Raji (cell line): ENCODE measurements around the gene NLRX1.

Experiments used
- POLR2A ChIP-seq: IDR thresholded peaks from 2 replicates; pipeline ENCODE4 v1.6.1; 2011; ENCODE audit warnings: low read depth, low read length, control low read depth; ENCODE audit not compliant: insufficient read depth

Gene NLRX1

DNA sequence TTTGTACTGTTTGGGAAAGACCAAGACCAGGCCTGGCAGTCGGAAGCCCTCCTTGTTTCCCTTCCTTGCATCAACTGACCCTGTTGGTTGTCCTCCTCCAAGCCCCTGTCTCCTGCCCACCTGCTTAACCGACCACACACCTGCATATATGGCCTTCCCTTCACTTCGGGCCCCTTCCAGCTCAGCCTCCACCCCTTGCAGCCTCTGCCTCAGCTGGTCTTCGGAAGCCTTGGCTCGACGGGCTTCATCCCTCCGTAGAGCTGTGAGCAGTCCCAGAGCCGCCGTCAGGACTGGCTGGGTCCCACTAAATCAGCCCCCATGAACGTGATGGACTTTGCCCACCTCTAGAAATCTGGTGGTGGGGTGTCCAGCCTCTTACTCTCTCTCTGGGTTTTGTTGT is 25.1 kb downstream of the NLRX1 start:
- no peak for TF ChIP-seq POLR2A

DNA sequence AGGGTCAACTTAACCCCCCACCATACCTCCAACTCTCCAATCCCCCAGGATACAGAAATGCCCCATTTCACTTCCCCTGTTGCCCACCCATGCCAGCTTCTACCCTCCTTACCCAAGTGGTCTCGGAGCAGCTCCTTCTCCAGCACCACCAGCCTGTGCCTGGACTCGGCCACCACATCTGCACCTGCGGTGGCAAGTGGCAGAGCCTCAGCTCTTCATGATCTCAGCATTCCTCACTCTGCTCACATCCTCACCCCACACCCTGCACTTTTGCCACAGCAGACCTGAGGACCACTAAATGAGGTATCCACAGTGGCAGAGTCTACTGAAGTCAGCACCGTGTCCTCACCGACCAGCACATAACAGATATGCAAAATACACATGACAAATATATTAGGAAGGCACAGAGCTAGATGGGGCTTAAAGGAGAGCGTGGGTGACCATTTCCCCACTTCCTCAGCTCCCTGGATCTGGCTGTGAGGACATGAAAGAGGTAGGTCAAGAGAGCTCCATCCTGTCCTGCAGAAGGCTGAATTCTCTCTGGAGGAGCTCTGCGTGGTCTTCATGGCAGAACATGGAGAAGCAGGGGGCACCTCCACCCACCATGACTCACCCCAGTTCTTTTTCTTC is 26.4 kb downstream of the NLRX1 start:
- no peak for TF ChIP-seq POLR2A

DNA sequence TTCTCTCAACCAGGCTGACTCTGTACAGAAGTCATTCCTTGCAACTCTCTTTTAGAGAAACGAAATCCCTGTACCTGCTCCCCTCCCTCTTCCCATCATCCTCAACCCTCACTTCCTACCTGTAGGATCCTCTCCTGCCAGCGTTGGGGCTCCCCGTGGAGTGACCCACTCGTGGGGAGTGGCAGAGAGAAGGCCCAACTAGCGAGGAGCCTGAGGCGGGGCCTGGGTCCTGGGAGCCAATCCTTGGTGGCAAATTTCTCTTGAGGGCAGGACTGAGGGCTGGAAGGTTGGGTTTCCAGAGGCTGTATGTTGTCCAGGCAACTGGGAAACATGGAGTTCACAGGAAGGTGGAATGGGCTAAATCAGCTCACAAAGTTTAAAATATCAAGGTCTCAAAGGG is 27.2 kb downstream of the NLRX1 start:
- TF ChIP-seq POLR2A, result no peak

DNA sequence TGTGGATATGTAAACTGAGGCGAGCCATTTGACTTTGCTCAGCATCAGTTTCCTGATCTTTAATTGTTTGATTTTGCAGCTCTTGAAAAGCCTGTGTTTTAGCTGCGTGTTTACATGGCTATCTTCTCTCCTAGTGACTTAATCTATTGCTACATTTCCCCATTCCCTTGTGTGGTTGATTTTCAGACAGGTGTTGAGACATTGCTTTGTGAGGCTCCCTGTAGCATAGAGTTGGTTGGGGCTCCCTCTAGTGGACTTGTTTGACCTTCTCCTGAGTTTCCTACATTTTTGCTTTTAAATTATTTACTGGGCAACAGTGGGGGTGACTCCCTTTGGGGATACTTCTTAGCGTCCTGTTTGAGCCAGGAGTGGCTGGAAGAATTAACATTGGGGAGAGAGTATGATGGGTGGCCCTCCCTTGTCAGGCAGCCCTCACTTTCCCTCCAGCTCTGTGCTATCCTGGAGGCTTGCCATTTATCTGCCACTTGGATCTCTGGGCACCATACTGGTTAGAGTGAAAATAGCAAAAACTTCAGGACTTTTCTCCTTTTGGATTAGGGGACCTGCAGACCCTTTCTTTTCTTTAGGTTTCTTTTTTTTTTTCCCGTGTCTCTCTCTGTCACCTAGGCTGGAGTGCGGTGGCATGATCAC is 28.4 kb downstream of the NLRX1 start:
- TF ChIP-seq POLR2A, result no peak

DNA sequence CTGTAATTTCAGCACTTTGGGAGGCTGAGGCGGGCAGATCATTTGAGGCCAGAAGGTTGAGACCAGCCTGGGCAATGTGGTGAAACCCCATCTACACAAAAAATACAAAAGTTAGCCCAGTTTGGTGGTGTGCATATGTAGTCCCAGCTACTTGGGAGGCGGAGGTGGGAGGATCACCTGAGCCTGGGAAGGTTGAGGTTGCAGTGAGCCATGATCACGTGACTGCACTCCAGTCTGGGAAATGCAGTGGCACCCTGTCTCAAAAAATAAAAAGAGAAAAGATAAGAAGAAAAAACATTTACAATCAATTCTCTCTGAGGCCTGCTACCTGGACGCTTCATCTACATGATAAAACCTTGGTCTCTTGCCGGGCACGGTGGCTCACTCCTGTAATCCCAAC is 30.4 kb downstream of the NLRX1 start:
- TF ChIP-seq POLR2A, result no peak

DNA sequence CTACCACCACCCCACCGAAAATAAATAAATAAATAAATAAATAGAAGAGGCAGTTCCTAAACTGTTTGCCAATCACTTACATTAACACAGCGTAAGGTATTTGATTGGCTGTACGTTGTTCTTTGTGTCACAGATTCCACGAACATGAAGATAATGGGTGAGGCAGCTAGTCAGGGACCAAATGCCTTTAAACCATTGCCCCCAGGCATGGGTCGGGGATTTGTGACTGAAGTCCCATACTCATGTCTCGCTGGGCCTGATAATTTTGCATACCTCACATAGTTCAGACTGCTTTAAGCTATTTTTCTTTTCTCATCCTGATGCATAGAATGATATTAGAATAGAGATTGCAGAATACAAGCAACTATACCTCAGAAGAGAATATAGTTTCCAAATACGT is 34.0 kb downstream of the NLRX1 start:
- no peak for TF ChIP-seq POLR2A

DNA sequence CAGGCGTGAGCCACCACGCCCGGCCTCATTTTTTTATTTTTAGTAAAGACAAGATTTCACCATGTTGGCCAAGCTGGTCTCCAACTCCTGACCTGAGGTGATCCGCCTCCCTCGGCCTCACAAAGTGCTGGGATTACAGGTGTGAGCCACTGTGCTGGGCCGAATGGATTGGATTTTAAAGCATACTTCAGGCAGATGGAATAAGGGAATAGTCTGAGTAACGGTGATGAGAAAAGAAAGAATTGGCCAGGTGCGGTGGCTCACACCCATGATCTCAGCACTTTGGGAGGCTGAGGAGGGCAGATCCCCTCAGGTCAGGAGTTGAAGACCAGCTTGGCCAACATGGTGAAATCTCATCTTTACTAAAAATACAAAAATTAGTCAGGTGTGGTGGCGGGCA is 35.5 kb downstream of the NLRX1 start:
- TF ChIP-seq POLR2A, result no peak

DNA sequence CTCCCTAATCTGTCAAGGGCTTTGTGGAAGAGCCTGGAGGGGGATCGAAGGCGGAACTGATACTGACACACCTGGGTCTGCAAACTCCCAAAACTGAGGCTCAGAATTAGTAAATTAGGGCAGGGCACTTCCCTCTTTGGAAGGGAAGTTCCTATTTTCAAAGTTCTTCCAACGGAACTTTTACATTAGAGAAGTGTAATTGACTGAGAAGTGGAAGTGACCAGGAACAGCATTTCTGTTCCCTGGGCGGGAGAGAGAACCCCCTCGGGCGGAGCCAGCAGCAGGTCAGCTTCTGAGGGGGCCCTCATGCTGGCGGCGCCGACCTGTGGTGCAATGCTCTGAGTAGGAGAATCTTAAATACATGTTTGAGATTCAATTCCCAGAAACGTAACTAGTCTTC is 36.6 kb downstream of the NLRX1 start:
- TF ChIP-seq POLR2A, result no peak

DNA sequence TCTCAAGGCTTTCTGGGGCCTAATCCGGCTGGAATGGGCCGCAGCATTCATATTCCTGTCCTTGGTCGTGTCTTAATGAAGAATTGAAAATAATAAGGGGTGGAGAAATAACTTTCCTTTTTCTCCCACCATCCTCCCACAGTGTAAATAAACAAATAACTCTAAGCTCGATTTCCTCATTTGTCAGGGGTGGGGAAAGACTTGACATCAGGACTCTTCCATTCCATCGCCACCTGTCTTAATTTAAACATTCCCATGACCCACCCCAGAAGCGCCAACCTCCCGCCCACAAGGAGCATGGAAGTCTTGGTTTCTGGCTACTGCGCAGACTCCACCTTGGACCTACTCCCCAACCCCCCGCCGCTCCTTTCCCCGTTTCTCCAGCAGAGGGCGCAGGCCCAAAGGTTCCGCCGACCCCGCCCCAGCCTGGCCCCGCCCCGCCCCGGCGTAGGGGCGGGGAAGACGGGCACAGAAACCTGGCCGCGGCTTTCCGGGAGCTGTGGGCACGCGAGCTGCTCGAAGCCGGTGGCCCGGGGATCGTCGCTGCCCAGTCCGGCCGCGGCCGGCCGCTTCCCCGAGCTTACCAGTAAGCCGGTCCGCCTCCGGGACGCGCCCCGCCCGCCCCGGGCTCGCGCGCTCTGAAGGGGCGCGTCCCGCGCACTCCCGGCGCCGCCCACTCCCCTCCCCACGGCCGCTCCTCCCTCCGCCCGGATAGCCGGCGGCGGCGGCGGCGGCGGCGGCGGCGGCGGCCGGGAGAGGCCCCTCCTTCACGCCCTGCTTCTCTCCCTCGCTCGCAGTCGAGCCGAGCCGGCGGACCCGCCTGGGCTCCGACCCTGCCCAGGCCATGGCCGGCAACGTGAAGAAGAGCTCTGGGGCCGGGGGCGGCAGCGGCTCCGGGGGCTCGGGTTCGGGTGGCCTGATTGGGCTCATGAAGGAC is 37.3 kb downstream of the NLRX1 start, which contains the start of gene CBL:
Gene CBL (plus strand): TSS at position 766 of the 937 bp plus-strand sequence. CDS start 79 bp downstream, at position 845.
- TF ChIP-seq POLR2A, result peak; percentile 55; the same call in 1 of the 2 replicates

DNA sequence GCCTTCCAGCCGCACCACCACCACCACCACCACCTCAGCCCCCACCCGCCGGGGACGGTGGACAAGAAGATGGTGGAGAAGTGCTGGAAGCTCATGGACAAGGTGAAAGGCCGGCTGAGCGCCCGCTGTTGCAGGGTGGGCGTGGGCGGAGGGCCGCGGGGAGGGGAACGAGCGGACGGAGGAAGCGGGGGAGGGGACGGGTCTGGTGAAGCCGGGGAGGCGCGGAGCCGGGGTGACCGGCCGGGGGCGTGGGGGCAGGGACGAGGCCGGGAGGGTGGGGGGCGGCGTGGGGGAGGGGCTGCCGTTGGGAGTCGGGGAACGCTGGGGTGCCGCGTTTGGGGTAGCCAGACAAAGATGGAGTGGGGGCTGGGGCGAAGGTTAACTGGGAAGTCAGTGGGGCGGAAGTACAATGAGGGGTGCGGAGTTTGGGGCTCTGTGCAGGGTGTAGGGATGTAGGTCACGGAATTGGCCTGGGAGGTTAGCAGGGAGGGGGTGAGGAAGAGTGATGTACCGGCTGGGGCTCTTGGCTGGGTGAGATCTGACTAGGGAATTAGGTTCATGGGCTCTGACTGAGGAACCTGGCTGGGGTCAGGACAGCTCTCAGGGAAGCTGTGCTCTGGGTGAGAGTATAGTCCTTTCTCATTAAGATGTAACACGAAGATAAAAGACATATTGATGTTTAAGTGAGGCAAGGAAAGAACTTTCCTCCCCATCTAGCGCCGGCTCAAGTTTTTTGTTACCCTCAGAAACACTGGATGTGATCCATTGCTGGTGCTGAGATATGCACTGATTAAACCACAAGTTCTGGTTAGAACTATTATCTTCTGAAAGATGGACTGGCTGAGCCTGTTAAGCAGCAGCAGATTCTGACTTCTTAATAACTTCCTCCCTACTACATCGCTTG is 38.2 kb downstream of the NLRX1 start:
- TF ChIP-seq POLR2A, result no peak

DNA sequence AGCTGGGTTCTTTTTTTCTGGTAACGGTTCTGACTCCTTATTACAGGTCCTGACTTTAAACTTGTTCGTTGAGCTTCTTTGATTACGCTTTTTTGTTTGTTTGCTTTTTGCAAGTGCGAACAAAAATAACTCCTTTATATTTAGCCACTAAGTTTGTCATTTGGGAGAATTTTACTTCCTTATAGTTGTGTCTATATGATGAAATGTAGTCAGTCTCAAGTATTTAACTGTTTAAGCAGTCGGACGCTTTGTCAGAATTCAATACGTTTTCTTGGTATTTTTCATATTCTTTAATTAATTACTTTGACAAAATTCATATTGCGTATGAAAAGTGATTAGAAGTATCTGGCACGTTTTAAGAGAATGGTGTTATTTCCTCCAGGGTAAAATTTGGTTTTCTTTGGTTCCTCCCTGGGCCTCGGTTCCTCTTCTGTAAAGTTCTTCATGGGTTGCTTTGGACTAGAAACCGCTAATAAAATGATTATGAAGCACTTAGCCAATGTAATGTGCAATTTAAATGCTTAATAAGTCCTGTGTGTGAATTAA is 39.0 kb downstream of the NLRX1 start:
- no peak for TF ChIP-seq POLR2A

DNA sequence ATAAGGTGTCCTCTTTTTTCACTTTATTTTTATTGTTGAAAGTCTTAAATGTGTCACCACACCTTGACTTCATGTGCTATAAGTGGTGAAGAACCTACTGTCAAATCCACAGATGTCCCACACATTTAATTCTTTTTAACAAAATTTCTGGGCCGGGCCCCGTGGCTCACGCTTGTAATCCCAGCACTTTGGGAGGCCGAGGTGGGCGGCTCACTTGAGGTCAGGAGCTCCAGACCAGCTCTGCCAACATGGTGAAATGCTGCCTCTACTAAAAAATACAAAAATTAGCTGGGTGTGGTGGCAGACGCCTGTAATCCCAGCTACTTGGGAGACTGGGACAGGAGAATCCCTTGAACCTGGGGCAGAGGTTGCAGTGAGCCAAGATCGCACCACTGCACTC is 40.7 kb downstream of the NLRX1 start:
- TF ChIP-seq POLR2A, result no peak

DNA sequence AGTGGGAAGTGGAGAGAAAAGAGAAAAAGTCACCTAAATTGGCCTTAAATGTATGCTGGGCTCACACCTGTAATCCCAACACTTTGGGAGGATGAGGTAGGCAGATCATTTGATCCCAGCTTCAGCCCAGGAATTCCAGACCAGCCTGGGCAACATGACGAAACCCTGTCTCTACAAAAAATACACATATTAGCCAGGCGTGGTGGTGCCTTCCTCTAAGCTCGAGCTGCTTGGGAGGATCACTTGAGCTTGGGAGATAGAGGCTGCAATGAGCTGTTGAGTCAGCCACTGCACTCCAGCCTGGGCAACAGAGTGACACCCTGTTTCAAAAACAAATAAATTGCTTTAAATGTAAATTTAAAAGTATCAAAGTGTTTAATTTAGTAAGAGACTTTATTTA is 41.5 kb downstream of the NLRX1 start:
- TF ChIP-seq POLR2A, result no peak

DNA sequence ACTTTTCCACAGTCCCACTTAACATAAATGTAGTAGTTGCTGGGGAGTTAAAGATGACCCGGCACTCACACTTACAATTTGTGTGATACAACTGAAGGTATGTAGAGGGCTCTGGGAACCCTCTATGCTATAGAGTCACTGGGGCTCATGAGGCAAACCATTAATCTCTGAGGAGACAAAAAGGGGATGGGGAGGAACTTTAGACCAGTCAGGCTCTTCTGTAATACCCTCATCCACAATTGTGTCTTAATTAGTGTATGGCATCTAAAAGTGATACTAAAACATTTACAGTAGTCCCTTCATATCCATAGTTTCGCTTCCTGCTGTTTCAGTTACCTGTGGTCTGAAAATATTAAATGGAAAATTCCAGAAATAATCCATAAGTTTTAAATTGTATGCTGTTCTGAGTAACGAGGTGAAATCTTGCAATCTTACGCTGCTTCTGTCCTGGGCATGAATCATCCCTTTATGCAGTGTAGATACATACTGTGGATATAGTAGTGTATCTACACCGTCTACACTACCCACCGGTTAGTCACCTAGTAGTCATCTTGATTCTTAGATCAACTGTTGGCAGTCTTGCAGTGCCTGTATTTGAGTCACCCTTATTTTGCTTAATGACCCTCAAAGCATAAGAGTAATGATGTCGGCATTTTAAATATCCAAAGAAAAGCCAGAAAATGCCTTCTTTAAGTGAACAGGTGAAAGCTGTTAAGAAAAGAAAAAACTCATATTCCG is 49.8 kb downstream of the NLRX1 start:
- no peak for TF ChIP-seq POLR2A
